ENCODE measurements around the gene SNED1. TPM values are rescaled to one million over a fixed set of nuclear protein-coding genes. Genes with fewer than 3 reads are reported as not detected.

SNED1 gene
- polyA plus RNA-seq, 2 of the 4 experiments (the other 2 are of a cell fraction): 0.15 to 0.21 TPM

- no peak for TF ChIP-seq HOXB5 (CRISPR knock-in tag; IDR thresholded peaks at IDR 0.05)
- no peak for TF ChIP-seq HES2 (IDR thresholded peaks at IDR 0.05)
- TF ChIP-seq JUNB (IDR thresholded peaks at IDR 0.05): no peak
- TF ChIP-seq SMC3 (IDR thresholded peaks at IDR 0.05): no peak
- TF ChIP-seq MAZ (IDR thresholded peaks at IDR 0.05; ENCODE audit: borderline replicate concordance, low read depth, low read length): no peak
- TF ChIP-seq TFCP2L1 (CRISPR knock-in tag; IDR thresholded peaks at IDR 0.05): no peak
- TF ChIP-seq HOXA7 (CRISPR knock-in tag; IDR thresholded peaks at IDR 0.05): no peak
- TF ChIP-seq CBX8 (IDR thresholded peaks at IDR 0.05): no peak
- no peak for TF ChIP-seq USF2 (IDR thresholded peaks at IDR 0.05)
- TF ChIP-seq SREBF2 (IDR thresholded peaks at IDR 0.05): no peak
- no peak for TF ChIP-seq EHF (CRISPR knock-in tag; IDR thresholded peaks at IDR 0.05)
- no peak for TF ChIP-seq HOXB13 (CRISPR knock-in tag; IDR thresholded peaks at IDR 0.05; ENCODE audit: low read depth)
- no peak for TF ChIP-seq RNF2 (IDR thresholded peaks at IDR 0.05; ENCODE audit: borderline replicate concordance, low read depth)
- TF ChIP-seq CEBPB (IDR thresholded peaks at IDR 0.05): no peak
- no peak for TF ChIP-seq ZNF302 (CRISPR knock-in tag; IDR thresholded peaks at IDR 0.05)
- TF ChIP-seq ATOH8 (CRISPR knock-in tag; IDR thresholded peaks at IDR 0.05; ENCODE audit: low read depth): no peak
- no peak for TF ChIP-seq CHD2 (IDR thresholded peaks at IDR 0.05; ENCODE audit: low read length, partially characterized antibody)
- no peak for TF ChIP-seq E2F6 (IDR thresholded peaks at IDR 0.05; ENCODE audit: borderline replicate concordance, low read depth)
- TF ChIP-seq FOSL2 (IDR thresholded peaks at IDR 0.05): no peak
- no peak for TF ChIP-seq FOSL2 (CRISPR knock-in tag; IDR thresholded peaks at IDR 0.05)
- no peak for TF ChIP-seq PHF8 (IDR thresholded peaks at IDR 0.05; ENCODE audit: borderline replicate concordance, low read depth)
These were observed 36.2 kb downstream of the SNED1 start for GRCh38 chr2:241034490-241035141.

GRCh38 chr2:241035142-241035817 lies 36.9 kb downstream of the SNED1 start:
- no peak overlapping the region for H3K4me3 ChIP-seq
- no peaks in the 10 kb centered on the region for H3K9me3 ChIP-seq
- FAIRE-seq (no peak), DNase-seq (ENCODE audit: low read depth in 1 of 2, low spot score in 1 of 2) (no peak), ATAC-seq (no peak)
- no peaks in the 10 kb centered on the region for H3K4me1 ChIP-seq
- ChIA-PET POLR2A (no interaction called here), CTCF (no interaction called here)
- no peak overlapping the region for H3K4me2 ChIP-seq
- WGBS (ENCODE audit: missing lambda C conversion rate): 80% methylated on average over 24 of the region's 31 CpGs
- TF ChIP-seq JUNB (IDR thresholded peaks at IDR 0.05): no peak
- TF ChIP-seq FOSB (CRISPR knock-in tag; IDR thresholded peaks at IDR 0.05): no peak
- TF ChIP-seq ZSCAN20 (CRISPR knock-in tag; IDR thresholded peaks at IDR 0.05): no peak
- TF ChIP-seq CHD2 (IDR thresholded peaks at IDR 0.05; ENCODE audit: low read length, partially characterized antibody): no peak
- TF ChIP-seq GATA3 (IDR thresholded peaks at IDR 0.05; ENCODE audit: borderline replicate concordance): no peak
- no peak for TF ChIP-seq MAZ (IDR thresholded peaks at IDR 0.05; ENCODE audit: borderline replicate concordance, low read depth, low read length)
- no peak for TF ChIP-seq JUN (IDR thresholded peaks at IDR 0.05)
- no peak for TF ChIP-seq CHD4 (IDR thresholded peaks at IDR 0.05; ENCODE audit: borderline replicate concordance)
- TF ChIP-seq SMC3 (IDR thresholded peaks at IDR 0.05): no peak
- no peak for TF ChIP-seq ZC3H11A (IDR thresholded peaks at IDR 0.05)
- no peak for TF ChIP-seq HOXB5 (CRISPR knock-in tag; IDR thresholded peaks at IDR 0.05)
- TF ChIP-seq CTCF (IDR thresholded peaks at IDR 0.05): no peak
- no peak for TF ChIP-seq KDM1A (IDR thresholded peaks at IDR 0.05; ENCODE audit: low read depth)
- no peak for TF ChIP-seq HMGXB4 (CRISPR knock-in tag; IDR thresholded peaks at IDR 0.05; ENCODE audit: borderline replicate concordance)
- TF ChIP-seq TFCP2L1 (CRISPR knock-in tag; IDR thresholded peaks at IDR 0.05): no peak
- TF ChIP-seq EHMT2 (IDR thresholded peaks at IDR 0.05; ENCODE audit: low read depth): no peak
- TF ChIP-seq RNF2 (IDR thresholded peaks at IDR 0.05; ENCODE audit: borderline replicate concordance, low read depth): no peak
- TF ChIP-seq CEBPB (IDR thresholded peaks at IDR 0.05): no peak
- TF ChIP-seq NFE2L2 (conservative IDR thresholded peaks at IDR 0.05; ENCODE audit: low read length): no peak
- H3K27ac ChIP-seq: no peak overlapping the region

More at GRCh38 chr2:241034490-241035141, 36.2 kb downstream of the SNED1 start:
- ChIA-PET CTCF (no interaction called here), POLR2A (no interaction called here)
- no peak for ATAC-seq
- no peaks in the 10 kb centered on the region for H3K9me3 ChIP-seq
- H3K4me2 ChIP-seq: no peak overlapping the region
- no peak overlapping the region for H3K27ac ChIP-seq
- no peak for DNase-seq (ENCODE audit: low read depth in 1 of 2, low spot score in 1 of 2)
- no peaks in the 10 kb centered on the region for H3K4me1 ChIP-seq
- no peak overlapping the region for H3K4me3 ChIP-seq
- WGBS (ENCODE audit: missing lambda C conversion rate): 90% methylated on average over 5 of the region's 22 CpGs
- FAIRE-seq: no peak
